ENCODE measurements around the gene HK1.
"Not testable (repeated sequence)": the region's sequence is repeated elsewhere in the genome, so short reads cannot be mapped to it uniquely, and the experiment has no call there.

Gene HK1

DNA sequence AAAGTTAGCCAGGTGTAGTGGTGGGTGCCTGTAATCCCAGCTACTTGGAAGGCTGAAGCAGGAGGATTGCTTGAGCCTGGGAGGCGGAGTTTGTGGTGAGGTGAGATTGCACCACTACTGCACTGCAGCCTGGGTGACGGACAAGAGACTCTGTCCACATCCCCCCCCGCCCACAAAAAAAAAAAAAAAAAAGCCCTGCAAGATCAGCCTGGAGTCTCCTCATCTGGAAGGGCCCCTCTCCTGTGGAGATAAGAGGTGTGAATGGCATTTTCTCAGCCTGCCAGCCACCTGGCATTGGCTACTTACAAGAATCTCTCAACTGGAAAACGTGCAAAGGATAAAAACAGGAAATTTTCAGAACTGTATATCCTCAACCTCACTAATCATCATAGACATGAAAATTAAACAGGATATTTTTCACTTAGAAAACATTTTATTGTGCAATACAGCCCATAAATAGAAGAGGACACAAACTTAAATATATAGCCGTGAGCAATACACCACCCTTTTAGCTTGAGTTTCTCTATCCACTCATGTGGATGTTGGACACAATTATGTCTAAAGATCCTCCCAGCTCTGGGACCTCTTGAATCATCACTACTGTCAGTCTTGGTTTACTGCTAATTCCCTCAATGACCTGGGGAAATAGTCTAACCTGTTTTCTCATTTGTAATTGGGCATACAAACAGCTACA lies 161.7 kb downstream of the HK1 start:
- no peak overlapping the region for H3K4me3 ChIP-seq (ENCODE audit: low read depth, low read length)
- TF ChIP-seq, protein P1, sequence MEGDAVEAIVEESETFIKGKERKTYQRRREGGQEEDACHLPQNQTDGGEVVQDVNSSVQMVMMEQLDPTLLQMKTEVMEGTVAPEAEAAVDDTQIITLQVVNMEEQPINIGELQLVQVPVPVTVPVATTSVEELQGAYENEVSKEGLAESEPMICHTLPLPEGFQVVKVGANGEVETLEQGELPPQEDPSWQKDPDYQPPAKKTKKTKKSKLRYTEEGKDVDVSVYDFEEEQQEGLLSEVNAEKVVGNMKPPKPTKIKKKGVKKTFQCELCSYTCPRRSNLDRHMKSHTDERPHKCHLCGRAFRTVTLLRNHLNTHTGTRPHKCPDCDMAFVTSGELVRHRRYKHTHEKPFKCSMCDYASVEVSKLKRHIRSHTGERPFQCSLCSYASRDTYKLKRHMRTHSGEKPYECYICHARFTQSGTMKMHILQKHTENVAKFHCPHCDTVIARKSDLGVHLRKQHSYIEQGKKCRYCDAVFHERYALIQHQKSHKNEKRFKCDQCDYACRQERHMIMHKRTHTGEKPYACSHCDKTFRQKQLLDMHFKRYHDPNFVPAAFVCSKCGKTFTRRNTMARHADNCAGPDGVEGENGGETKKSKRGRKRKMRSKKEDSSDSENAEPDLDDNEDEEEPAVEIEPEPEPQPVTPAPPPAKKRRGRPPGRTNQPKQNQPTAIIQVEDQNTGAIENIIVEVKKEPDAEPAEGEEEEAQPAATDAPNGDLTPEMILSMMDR (IDR thresholded peaks at IDR 0.05; ENCODE audit: low read depth, low read length, missing control alignments): no peak
- DNase-seq (ENCODE audit: low read depth): no peak

GRCh38 chr10:69443354-69443753 lies 165.1 kb downstream of the HK1 start:
- no peak overlapping the region for H3K4me3 ChIP-seq (ENCODE audit: low read depth, low read length)
- TF ChIP-seq, protein P1 (IDR thresholded peaks at IDR 0.05; ENCODE audit: low read depth, low read length, missing control alignments): no peak
- DNase-seq (ENCODE audit: low read depth): no peak

DNA sequence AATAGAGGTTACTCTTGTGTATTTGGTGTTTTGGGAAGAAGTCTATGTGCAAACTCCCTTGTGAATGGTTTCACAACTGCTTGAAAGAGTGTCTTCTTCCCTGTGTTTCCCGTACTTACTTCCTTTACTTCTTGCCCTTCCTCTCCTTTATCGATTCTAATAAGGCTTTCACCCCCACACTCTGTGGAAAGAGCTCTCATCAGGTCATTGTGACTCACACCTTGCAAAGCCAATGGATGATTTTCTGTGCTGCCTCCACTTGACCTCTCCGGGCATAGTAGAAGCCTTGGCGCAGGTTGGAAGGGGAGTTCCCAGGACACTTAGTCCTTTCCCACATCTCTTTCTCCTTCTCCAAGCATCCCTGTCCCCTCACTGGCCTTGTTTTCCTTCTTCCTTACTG lies 166.7 kb downstream of the HK1 start:
- H3K4me3 ChIP-seq (ENCODE audit: low read depth, low read length): no peak overlapping the region

DNA sequence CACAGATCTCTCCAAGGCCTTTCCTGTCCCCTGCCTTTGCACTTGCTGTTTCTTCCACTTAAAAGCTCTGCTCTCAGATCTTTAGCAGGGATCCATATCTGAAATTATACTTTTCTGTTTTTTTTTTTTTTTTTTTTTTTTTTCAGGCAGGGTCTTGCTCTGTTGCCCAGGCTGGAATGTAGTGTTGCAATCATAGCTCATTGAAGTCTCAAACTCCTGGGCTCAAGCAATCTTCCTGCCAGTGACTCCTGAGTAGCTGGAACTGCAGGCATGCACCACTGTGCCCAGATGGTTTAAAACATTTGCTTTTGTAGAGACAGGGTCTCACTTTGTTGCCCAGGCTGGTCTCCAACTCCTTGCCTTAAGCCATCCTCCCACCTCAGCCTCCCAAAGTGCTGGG lies 167.9 kb downstream of the HK1 start:
- TF ChIP-seq, protein P1 (IDR thresholded peaks at IDR 0.05; ENCODE audit: low read depth, low read length, missing control alignments): no peak
- no peak for DNase-seq (ENCODE audit: low read depth)
- H3K4me3 ChIP-seq (ENCODE audit: low read depth, low read length): no peak overlapping the region

More for the DNA sequence above, 166.7 kb downstream of the HK1 start:
- DNase-seq (ENCODE audit: low read depth): no peak
- TF ChIP-seq, protein P1 (IDR thresholded peaks at IDR 0.05; ENCODE audit: low read depth, low read length, missing control alignments): no peak

GRCh38 chr10:69446650-69447151 lies 168.4 kb downstream of the HK1 start:
- no peak for DNase-seq (ENCODE audit: low read depth)
- no peak overlapping the region for H3K4me3 ChIP-seq (ENCODE audit: low read depth, low read length)
- TF ChIP-seq, protein P1 (IDR thresholded peaks at IDR 0.05; ENCODE audit: low read depth, low read length, missing control alignments): no peak

DNA sequence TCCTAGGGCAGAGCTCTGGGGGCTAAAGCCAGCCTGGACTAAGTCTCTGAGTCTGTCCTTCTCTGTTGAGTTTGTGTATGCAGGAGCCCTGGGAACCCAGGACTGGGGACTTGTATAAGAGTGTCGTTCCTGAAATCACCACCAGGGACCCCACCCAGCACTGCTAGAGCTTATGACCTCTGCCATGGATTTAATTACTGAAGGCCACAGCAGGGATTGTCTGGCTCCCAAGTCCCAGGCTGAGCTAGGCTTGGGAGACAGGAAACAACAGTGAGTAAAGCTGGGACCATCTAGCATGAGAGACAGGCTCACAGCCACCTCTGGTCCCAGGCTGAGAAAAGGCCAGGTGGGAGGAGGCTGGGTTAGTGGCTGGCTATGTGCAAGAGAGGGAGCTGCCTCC lies 171.5 kb downstream of the HK1 start:
- DNase-seq (ENCODE audit: low read depth): no peak
- TF ChIP-seq, protein P1 (IDR thresholded peaks at IDR 0.05; ENCODE audit: low read depth, low read length, missing control alignments): peak; percentile 73
- H3K4me3 ChIP-seq (ENCODE audit: low read depth, low read length): no peak overlapping the region

DNA sequence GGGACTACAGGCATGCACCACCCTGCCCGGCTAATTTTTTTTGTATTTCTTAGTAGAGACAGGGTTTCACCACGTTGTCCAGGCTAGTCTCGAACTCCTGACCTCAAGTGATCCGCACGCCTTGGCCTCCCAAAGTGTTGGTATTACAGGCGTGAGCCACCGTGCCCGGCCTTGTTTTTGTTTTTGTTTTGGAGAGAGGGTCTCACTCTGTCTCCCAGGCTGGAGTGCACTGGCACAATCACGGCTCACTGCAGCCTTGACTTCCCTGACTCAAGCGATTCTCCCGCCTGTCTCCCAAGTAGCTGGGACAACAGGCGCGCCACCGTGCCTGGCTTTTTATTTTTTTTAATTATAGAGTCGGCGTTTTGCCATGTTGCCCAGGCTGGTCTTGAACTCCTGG lies 172.1 kb downstream of the HK1 start:
- not testable (repeated sequence) for DNase-seq (ENCODE audit: low read depth); H3K4me3 ChIP-seq (ENCODE audit: low read depth, low read length)

All from GM12864 (cell line).